NCI-H187 treated with DMSO at 0.1 percent for 48 hours (cell line): Measurements from ENCODE around the gene XIRP2.

Source experiments
- DNase-seq: peaks from one replicate; lab custom pipeline; 2025; lab: John Stamatoyannopoulos, UW

The XIRP2 gene, protein sequence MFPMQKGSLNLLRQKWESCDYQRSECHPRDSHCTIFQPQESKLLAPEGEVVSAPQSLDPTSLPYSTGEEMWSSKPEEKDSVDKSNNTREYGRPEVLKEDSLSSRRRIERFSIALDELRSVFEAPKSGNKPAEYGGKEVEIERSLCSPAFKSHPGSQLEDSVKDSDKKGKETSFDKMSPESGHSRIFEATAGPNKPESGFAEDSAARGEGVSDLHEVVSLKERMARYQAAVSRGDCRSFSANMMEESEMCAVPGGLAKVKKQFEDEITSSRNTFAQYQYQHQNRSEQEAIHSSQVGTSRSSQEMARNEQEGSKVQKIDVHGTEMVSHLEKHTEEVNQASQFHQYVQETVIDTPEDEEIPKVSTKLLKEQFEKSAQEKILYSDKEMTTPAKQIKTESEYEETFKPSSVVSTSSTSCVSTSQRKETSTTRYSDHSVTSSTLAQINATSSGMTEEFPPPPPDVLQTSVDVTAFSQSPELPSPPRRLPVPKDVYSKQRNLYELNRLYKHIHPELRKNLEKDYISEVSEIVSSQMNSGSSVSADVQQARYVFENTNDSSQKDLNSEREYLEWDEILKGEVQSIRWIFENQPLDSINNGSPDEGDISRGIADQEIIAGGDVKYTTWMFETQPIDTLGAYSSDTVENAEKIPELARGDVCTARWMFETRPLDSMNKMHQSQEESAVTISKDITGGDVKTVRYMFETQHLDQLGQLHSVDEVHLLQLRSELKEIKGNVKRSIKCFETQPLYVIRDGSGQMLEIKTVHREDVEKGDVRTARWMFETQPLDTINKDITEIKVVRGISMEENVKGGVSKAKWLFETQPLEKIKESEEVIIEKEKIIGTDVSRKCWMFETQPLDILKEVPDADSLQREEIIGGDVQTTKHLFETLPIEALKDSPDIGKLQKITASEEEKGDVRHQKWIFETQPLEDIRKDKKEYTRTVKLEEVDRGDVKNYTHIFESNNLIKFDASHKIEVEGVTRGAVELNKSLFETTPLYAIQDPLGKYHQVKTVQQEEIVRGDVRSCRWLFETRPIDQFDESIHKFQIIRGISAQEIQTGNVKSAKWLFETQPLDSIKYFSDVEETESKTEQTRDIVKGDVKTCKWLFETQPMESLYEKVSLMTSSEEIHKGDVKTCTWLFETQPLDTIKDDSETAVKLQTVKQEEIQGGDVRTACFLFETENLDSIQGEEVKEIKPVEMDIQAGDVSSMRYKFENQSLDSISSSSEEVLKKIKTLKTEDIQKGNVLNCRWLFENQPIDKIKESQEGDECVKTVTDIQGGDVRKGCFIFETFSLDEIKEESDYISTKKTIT (N-terminal part only)

DNA sequence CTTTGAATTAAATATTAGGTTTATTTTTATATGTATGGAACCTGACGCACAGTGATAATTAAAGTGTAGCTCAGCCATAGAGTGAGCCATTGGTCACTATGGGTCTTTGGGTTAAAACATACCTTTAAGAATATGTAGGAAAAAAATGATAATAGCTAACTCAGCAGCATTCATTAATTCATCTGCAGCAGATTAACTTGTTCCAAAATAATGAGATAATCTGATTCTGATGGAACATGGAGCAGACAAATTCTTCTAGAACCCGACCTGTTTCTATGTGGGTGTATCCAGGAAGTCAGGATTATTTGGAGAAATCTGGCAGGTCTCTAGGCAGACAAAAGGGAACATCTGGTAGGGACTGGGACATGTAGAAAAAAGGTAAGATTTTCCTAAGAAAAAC lies at the start of gene XIRP2:
Gene XIRP2 (plus strand): TSS at position 301 of the 400 bp plus-strand sequence. CDS start 15,003 bp downstream, outside the sequence.
- DNase-seq: no peak

DNA sequence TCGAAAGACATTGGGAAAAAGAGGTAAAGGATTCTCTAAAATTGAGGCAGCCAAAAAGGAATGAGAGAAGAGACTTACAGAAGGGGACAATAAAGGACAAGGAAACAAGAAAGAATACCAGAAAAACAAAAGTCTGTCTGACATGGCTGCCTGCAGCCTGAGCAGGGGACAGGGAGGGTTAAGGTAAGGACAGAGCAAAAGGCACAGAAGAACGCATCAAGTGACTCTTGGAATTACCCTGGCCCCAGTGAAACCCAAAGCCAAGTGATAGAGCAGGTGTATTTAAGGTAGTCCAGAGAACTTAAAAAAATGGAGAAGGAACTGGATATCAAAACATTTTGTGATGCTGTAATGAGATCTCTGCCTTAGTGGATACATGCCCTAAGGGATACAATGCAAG lies 47.1 kb upstream of the XIRP2 start:
- DNase-seq: no peak

DNA sequence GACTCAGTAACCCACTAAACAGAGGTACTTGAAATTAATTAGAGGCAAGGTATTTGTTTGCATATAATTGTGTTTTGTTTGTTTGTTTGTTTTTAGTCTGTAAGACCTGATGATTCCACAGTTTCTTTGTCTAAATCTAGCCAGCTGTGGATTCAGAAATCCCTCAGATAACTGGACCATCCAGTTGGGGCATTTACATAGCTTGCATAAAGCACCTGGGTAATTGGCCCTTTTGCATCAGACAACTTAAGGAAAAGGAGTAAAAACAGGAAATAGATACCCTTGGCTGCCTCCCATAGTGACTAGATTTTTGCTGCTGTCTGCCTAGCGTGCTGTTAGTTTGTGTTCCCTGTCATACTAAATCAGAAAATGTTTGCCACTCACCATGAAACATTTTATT lies 46.6 kb upstream of the XIRP2 start:
- DNase-seq: no peak

DNA sequence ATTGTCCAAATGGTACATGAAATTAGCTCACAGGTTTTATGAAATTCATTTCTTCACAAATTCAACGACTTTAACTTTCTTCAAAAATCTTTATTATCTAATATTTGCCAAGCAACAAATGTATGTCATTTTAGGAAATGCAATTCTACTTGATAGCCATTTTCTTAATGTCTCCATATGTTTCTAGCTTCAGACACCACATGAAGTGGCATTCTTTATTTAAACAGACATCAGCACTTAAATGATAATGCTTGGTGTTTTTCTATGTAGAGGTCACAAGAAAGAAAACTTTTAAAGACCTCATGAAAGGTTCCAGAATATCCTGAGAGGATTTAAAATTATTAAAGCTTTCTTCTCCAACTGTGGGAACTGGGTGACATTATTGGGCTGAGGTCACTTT lies 44.2 kb upstream of the XIRP2 start:
- DNase-seq: no peak

DNA sequence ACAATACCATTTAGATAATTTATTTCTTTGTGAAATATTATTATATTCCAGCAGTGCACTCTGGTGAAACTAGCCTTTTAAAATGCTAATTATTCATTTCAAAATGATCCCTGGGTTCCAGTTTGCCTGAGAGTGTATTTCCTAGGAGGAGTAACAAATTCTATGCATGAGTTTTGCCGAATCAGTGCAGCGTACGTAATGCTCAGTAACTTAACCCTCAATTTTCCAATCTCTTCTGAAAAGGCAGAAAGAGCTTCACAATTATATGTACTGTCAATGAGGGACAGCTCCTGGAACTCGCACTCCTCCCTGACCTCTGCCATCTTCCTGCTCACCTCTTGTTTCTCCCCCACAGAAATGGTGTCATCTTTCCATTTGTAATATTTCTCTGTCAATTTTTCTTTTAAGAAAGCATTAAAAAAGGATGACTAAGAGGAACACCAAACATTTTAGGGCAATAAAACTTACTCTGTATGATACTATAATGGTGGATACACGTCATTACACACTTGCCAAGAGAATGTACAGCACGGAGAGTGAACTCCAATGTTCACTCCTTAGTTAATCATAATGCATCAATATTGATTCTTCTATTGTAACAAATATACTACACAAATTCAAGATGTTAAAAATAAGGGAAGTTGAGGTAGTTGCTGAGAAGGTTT lies 25.7 kb upstream of the XIRP2 start:
- no peak for DNase-seq

DNA sequence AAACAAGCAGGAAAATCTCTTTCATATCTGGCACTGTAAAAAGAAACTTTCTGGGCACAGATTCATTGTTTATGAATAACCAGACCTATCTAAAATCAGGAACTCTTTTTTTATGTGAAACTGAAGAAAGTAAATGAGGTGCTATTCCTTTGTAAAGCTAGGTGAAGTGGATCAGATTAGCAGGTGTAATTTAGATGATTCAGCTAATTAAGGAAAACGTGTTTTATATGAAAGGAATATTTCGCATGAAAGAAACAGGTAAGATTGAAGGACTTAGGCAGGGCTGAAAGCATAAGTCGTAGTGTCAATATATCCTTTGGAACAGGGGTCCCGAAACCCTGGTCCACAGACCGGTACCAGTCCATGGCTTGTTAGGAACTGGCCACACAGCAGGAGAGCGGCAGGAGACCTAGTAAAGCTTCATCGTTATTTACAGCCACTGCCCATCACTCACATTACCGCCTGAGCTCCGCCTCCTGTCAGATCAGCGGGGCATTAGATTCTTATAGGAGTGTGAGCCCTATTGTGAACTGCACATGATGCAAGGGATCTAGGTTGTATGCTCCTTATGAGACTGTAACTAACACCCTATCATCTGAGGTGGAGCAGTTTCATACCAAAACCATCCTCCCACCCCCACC lies 20.3 kb upstream of the XIRP2 start:
- DNase-seq: no peak

DNA sequence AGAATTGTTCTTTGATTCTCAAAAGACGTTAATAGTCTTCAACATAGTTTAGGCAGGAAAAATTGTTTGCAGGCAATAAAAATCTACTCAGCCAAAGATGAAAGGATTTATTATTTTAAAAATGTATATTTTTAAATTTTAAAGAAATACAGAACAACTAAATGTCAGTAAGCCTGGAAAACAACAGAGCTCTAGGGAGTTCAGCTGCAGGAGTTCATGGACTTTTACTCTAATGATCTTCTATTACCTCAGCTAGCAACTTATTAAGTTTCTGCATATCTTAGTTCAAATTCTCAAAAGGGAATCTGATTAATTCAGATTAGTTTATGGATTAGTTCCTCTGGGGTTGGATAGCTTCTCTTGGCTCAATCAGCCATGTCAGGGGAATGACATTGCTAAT lies 17.9 kb upstream of the XIRP2 start:
- DNase-seq: no peak

DNA sequence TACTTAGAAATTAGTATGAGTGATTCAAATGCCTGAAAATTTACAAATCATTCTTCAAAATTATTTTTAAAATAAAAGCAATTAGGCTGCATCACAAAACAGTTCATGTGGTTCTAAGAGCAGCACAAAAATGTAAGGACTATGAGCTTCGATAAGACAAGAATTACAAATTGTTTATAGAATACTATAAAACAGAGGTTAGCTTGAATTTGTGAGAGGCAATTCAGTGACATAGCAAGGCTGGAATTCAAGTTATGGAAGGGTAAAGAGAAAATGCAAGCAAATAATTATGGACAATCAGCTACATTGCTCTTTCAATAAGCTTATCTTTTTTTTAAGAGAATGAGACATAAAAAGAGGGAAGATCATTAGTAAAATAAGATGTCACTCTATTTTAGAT lies 7.1 kb upstream of the XIRP2 start:
- DNase-seq: no peak

DNA sequence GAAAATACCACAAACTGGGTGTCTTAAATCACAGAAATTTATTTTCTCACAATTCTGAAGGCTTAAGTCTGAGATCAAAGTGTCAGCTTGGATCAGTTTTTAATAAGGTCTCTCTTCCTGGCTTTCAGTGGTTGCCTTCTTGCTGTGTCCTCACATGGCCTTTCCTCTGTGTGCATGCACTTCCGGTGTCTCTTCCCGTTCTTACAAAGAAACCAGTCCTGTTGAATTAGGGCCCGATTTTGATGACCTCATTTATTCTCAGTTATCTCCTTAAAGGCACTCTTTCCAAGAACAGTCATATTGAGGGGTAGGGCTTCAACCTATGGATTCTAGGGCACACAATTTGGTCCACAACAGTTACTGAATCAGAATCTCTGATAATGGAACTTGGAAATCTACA lies 5.4 kb upstream of the XIRP2 start:
- no peak for DNase-seq

DNA sequence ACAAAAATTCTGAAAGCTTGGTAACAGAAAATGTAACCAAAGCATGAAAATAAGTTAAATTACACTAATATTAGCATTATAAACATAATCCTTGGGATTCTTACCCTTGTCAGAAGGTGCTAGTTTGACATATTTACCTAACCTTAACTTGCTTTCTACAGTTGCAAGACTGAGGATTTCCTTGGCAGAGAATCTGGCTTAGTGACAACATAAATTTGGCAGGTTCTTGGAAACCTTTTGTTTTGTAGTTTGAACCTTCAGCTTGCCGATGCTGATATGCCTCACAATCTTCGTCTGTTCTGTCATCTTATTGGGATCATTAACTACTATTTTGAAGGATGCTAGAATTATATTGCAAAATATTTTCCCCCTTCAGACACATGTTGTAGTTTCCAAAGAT lies 3.4 kb downstream of the XIRP2 start:
- no peak for DNase-seq

DNA sequence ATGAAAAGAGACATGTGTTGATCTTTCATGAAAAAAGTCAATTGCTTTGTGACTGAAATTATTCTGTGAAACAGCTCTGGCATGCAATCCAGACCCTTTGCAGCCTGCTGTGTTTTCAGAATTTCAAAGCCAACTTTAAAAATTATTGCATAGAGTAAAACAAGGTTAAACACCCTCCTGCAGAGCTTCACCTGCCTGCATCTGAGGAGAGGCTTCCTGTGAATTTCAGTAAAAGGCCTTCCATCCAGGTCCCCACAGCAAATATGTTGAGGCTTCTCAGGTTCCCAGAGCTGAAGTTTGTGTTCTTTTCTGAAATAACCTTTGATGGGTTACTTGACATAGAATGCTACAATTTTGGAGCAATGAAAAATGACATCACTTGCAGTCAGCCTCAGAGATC lies 4.1 kb downstream of the XIRP2 start:
- DNase-seq: no peak

DNA sequence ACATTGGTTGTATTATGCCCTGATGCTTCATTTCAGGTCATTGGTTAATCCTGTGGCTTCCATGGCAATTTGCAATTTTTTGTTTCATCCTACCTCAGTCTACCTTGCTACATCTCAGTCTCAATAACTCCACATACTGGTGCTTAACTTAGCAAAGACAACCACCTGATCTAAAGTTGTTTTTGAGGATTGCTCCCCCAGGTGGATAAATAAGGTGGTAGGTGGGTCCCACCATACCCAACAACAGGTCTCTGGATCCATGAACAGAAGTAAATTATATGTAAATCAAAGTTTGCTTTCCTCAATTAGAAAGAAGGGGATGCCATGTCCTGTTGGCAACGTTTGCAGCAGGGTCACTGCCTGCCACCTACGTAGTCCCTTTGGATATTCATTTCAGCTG lies 7.0 kb downstream of the XIRP2 start:
- DNase-seq: no peak

DNA sequence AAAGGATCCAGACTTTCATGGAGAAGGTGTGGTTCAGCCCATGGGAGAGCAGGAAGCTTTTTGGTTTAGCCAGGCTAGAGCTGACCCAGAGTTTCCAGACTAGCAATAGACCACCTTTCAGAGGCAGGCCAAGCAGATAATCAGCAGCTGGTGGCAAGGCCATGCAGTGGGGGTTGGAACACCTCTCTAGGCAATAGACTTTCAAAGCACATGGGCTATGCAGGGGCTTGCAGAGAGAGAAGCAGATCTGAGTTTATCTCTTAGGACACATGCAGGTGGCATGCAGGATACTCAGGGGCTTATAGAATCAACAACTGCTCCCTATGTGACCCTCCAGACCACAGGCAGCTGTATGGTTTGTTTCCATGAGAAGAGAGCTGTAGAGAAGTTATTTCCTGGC lies 9.4 kb downstream of the XIRP2 start:
- DNase-seq: no peak

DNA sequence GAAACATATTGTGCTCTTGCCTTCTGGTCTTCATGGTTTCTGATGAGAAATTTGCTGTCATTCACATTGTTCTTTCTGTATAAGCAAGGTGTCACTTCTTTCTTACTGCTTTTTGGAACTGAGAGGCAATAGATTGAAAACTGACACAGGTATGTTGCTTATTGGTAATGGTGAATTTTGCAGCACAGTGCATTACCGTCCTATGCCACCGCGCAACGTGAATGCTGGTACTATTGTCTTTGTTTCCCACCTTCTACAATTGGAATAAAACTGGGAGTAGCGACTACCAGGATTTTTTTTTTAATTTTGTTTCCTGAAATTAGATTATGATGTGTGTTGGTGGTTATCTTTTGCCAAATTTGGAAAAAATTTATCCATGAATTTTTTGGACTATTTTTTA lies 11.4 kb downstream of the XIRP2 start:
- no peak for DNase-seq

DNA sequence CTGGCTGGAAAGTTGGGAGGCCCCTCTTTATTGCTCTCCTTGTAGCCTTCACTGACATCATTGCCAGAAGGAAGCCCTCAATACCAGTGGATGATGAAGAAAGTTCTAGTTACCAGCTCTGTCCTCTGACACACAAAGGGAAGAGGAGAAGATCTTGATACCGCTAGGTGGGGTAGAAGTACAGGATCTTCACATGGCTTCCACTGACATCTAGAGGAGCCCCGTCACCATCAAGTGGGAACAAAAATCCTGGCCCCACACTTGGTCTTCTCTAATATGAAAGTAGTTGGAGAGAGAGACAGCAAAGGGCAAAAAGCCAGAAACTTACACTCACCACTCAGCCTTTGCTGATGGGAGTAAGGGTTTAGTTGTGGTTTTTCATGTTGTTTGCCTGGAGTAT lies 12.4 kb downstream of the XIRP2 start:
- DNase-seq: no peak

DNA sequence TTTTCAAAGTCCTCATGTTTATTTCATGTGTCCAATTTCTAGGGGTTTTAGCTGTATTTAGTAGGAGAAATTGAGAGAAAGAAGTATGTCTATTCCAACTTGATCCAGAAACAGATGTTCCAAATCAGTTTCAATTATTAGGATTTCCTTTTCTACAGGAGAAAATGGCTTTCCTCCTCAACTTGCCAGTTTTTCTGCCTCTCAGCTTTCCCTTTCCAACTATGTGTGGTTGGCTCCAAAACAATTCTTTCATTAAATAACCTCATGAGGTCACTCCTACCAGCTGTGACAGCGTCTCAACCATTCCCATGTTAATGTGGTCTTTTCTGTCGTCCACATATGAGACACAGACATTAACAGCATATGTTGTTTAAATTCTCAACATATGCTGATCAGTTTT lies 13.1 kb downstream of the XIRP2 start:
- DNase-seq: no peak

DNA sequence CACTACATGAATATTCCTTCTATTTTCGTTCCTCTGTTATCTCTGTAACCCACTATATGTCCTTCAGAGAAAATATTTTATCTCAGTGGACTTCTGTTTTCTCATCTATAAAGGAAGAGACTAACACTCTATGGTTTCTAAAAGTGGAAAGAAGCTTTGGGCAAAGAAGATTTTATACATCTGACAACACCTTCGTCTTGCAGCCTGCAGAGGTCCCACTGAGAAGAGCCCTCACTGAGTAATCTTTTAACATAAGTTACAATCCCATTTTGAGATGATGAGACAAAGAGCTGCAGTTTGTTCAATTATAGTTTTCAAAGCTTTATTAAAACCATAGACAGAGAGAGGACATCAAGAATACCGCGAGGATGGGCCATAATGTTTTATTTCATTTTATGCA lies 28.7 kb downstream of the XIRP2 start:
- no peak for DNase-seq

DNA sequence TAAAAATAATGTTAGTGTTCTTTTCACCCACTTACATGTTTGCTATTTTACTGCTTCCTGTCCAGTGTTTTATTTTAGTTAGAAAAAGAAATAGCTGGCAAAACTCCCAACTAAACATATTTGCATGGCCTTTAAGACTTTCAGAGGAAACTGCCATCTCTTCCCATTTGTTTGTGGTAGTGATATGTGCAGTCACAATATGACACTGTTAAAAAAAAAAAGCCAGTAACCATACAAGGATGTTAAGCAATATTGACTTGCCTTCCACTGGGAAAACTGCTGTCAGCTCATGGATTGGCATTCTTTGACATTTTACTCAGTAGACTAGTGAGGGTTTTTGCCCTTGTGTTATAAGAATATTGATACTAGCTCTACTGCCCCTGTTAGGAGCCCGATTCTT lies 29.1 kb downstream of the XIRP2 start:
- no peak for DNase-seq

DNA sequence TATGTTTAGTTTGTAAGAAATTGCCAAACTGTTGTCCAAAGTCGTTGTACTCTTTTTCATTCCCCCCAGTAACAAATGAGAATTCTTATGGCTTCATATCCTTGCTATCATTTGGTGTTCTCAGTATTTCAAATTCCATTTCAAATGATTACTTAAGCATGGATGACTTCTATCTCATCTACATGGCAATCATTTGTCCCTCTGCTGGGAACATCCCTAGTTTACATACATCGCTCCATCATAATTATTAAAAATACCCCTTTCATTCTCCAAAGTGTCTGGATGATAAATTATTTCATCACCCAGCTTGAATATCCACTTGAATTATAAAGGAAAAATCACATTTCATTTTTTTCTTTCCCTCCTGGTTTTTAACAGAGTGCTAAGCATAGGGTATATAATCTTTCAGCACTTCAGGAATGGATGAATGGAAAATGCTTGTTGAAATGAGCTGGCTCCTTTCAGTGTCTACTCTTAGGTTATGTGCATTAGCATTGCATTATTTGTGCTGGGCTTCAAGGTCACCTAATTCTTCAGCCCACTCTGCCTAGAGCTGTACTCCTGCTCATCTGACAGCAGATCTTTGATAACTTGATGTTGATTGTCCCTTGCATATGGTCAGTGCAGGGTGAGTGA lies 33.1 kb downstream of the XIRP2 start:
- DNase-seq: no peak

DNA sequence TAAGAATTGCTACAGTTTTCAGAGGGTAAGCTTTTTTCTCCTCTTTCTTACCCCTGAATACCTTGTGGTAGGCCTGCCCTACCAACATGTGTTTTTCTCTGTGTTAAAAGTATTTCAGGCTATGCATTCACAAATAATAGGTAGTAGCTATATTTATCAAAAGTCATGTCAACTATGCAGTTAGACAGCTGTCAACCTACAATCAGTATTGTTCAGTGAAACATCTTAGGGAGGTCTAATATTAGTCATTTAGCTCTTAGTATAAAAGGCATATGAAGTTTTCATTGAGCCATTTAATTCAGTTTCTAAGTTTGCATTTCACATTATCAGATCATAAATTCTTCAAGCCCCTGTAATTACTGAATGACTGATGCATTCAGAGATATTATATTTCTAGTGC lies 36.7 kb downstream of the XIRP2 start:
- DNase-seq: no peak

DNA sequence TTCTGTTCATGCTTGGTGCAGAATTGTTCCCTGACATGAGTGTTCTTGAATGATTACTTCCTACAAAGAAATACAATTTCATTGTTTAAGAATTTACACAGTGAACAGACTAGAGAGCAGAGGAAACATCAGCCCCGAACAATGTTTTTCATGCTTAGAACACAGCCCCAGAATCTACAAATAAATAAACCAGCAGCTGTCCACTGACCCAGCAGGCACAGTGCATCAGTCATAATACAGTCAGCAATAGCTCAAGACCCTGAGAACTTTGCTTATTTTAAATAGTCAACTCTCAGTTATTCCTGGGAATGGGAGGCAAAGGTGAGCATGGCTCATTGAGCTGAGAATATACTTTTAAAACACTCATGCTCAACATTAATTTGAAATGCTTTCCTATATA lies 38.4 kb downstream of the XIRP2 start:
- no peak for DNase-seq
